Measurements from ENCODE around the gene CFAP74.

CFAP74 gene

GRCh38 chr1:2039251-2039650, 35.7 kb upstream of the CFAP74 start:
- no peak for DNase-seq

- no peak for DNase-seq
These were observed 34.6 kb upstream of the CFAP74 start for GRCh38 chr1:2038229-2038628.

- no peak for DNase-seq
These were observed 33.9 kb upstream of the CFAP74 start for GRCh38 chr1:2037314-2037979.

- DNase-seq: no peak
These were observed 32.7 kb upstream of the CFAP74 start for GRCh38 chr1:2036287-2036686.

- DNase-seq: no peak
These were observed 29.6 kb upstream of the CFAP74 start for GRCh38 chr1:2033165-2033564.

- DNase-seq: no peak
These were observed 29.2 kb upstream of the CFAP74 start for GRCh38 chr1:2032737-2033136.

- no peak for DNase-seq
These were observed 28.3 kb upstream of the CFAP74 start for GRCh38 chr1:2031546-2032540.

- no peak for DNase-seq
These were observed 26.7 kb upstream of the CFAP74 start for GRCh38 chr1:2030076-2030871.

- no peak for DNase-seq
These were observed 26.0 kb upstream of the CFAP74 start for GRCh38 chr1:2029561-2029960.

GRCh38 chr1:2028870-2029560, 25.4 kb upstream of the CFAP74 start:
- DNase-seq: no peak

GRCh38 chr1:2027961-2028583, 24.5 kb upstream of the CFAP74 start:
- DNase-seq: no peak

GRCh38 chr1:2025491-2025981, 21.9 kb upstream of the CFAP74 start:
- DNase-seq: no peak

GRCh38 chr1:2024887-2025286, 21.3 kb upstream of the CFAP74 start:
- DNase-seq: no peak

GRCh38 chr1:2024451-2024850, 20.9 kb upstream of the CFAP74 start:
- DNase-seq: no peak

- DNase-seq: no peak
These were observed 19.6 kb upstream of the CFAP74 start for GRCh38 chr1:2023187-2023586.

- no peak for DNase-seq
These were observed 18.6 kb upstream of the CFAP74 start for GRCh38 chr1:2022063-2022770.

- DNase-seq: no peak
These were observed 18.0 kb upstream of the CFAP74 start for GRCh38 chr1:2021550-2021949.

- no peak for DNase-seq
These were observed 16.7 kb upstream of the CFAP74 start for GRCh38 chr1:2020310-2020655.

- no peak for DNase-seq
These were observed 16.2 kb upstream of the CFAP74 start for GRCh38 chr1:2019571-2020309.

GRCh38 chr1:2019172-2019543, 15.6 kb upstream of the CFAP74 start, which contains the start of gene GABRD:
GABRD (plus strand) TSS chr1:2019345; CDS start chr1:2019424, 79 bp downstream.
- DNase-seq: no peak
